Ishikawa (cell line): ENCODE data around the gene HS3ST6.

Source experiments
- CEBPB ChIP-seq: IDR thresholded peaks from 2 replicates; pipeline ENCODE4 v1.6.1; 2012
- CREB1 ChIP-seq: IDR thresholded peaks from 2 replicates; pipeline ENCODE4 v1.6.1; 2012; ENCODE audit warnings: low read depth
- EGR1 ChIP-seq: IDR thresholded peaks from 2 replicates; pipeline ENCODE4 v1.6.1; 2012
- EP300 ChIP-seq: IDR thresholded peaks from 2 replicates; pipeline ENCODE4 v1.6.1; 2012; ENCODE audit warnings: borderline replicate concordance
- FOXM1 ChIP-seq: IDR thresholded peaks from 2 replicates; pipeline ENCODE4 v1.6.1; 2012; ENCODE audit warnings: low read depth, borderline replicate concordance
- MAX ChIP-seq: IDR thresholded peaks from 2 replicates; pipeline ENCODE4 v1.6.1; 2012
- NFIC ChIP-seq: IDR thresholded peaks from 2 replicates; pipeline ENCODE4 v1.6.1; 2012
- RAD21 ChIP-seq: IDR thresholded peaks from 2 replicates; pipeline ENCODE4 v1.6.1; 2012; ENCODE audit warnings: low read depth
- REST ChIP-seq: IDR thresholded peaks from 2 replicates; pipeline ENCODE4 v1.6.1; 2012; ENCODE audit warnings: low read depth, mild to moderate bottlenecking
- TAF1 ChIP-seq: IDR thresholded peaks from 2 replicates; pipeline ENCODE4 v1.6.1; 2012; ENCODE audit warnings: low read depth, mild to moderate bottlenecking
- TCF12 ChIP-seq: IDR thresholded peaks from 2 replicates; pipeline ENCODE4 v1.6.1; 2012; ENCODE audit warnings: low read depth
- TEAD4 ChIP-seq: IDR thresholded peaks from 2 replicates; pipeline ENCODE4 v1.6.1; 2012
- USF1 ChIP-seq: IDR thresholded peaks from 2 replicates; pipeline ENCODE4 v1.6.1; 2012
- YY1 ChIP-seq: IDR thresholded peaks from 2 replicates; pipeline ENCODE4 v1.6.1; 2012; ENCODE audit warnings: low read depth
- ZBTB7A ChIP-seq: IDR thresholded peaks from 2 replicates; pipeline ENCODE4 v1.6.1; 2012; ENCODE audit warnings: low read depth

Gene HS3ST6

GRCh38 chr16:1944612-1945199 lies 26.5 kb upstream of the HS3ST6 start:
- TF ChIP-seq EGR1 (no peak), REST (no peak), FOXM1 (no peak), CEBPB (no peak), MAX (no peak), TAF1 (no peak), YY1 (no peak), RAD21 (no peak), ZBTB7A (no peak), TEAD4 (no peak), NFIC (no peak), TCF12 (no peak), USF1 (no peak)

GRCh38 chr16:1942810-1943726 lies 24.9 kb upstream of the HS3ST6 start, which contains the start of gene MSRB1:
TSS of gene MSRB1 (minus strand) at chr16:1943199. CDS start at chr16:1943156, 43 bp downstream.
- TF ChIP-seq NFIC (peak; percentile 36; the same call in 1 of the 2 replicates), MAX (peak; percentile 87), USF1 (no peak), EP300 (no peak), REST (no peak), ZBTB7A (peak; percentile 80), EGR1 (peak; percentile 64), YY1 (peak; percentile 76; the same call in 1 of the 2 replicates), TAF1 (peak; percentile 83)

GRCh38 chr16:1942047-1942809 lies 24.0 kb upstream of the HS3ST6 start:
- TF ChIP-seq CREB1 (no peak), ZBTB7A (peak; percentile 26; the same call in 1 of the 2 replicates)

GRCh38 chr16:1941162-1942046 lies 23.2 kb upstream of the HS3ST6 start:
- TF ChIP-seq CEBPB (no peak), REST (no peak), YY1 (no peak), EGR1 (no peak), FOXM1 (no peak), TCF12 (no peak), TEAD4 (no peak), USF1 (no peak), RAD21 (no peak)
